EH (cell line): ENCODE data around the gene IQCH.

Experiments used
- DNase-seq: peaks from one replicate; pipeline ENCODE4 v3.0.0-alpha.2; 2015; ENCODE audit warnings: low read depth

The IQCH gene

DNA sequence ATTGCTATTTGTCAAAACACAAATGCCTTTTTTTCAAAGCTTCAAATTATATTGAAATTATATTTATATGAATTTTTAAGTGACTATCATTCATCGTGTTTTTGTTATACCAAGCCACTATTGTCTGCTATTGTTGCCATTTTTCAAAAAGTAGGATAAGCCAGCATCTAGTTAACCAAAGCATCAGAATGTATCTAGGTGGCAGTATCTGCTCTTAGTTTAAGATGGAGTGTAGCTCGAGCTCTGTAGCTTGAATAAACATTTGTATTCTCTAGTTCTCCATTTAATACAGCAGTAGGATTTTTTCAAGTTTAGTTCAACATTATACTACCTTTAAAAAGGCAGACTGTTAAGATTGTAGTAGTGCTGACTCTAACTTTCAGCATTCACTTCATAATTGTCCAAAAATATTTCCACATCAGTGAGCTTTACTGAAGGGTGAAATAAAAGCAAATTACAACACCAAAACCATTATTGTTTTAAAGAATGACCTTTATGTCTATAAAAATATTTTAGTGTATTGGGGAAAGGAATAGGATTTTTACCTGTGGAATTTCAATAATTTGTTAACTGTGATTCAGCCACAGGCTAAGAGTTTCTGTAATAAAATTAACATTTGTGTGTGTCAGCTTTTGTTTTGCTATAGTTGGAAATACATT lies 246.7 kb downstream of the IQCH start:
- peak; percentile 53 for DNase-seq

DNA sequence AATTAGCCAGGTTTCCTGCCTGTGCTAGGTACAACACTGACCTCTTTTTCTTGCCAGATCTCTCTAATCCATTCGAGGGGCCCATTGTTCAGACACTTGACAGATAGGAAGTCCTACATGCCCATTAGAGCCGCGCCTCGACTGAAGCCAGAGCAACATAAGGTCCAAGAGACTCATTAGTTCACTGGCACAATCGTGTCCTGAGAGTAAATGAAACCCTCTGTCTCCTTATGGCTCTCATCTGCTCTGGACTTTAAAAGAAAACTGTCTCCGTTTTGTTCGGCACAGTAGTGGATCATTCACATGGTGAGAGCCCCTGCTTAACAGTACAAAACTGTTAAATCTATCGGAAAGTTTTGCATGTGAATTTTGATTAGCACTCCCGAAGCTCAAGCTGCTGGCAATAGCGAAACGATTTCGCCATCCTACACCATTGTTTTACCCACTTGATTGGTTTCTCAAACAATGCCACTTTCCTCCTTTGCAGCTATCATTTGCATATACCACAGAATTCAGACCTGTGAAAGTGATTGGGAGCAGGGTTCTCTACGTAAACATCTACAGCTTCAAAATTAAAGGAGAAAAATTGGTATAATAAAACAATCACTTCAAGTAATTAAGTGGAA lies 247.4 kb downstream of the IQCH start:
- no peak for DNase-seq

DNA sequence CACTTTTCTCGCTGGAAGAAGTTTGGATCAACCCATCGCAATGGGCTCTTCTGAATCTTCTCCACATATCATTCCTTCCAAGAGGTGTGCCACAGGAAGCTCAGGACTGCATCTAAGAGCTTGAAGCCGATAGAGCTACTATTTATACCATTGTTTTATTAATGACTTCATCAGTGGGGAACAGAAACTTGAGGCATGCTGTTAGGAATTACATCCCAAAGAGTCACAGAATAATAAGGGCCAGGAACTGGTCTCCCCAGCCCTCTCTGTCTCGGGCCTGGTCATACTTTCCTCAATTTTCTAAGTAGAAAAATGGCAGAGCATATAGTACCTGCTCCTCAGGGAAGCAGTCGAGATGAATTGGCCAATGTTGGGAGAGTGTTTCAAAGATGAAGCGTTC lies 249.5 kb downstream of the IQCH start:
- peak; percentile 72 for DNase-seq

DNA sequence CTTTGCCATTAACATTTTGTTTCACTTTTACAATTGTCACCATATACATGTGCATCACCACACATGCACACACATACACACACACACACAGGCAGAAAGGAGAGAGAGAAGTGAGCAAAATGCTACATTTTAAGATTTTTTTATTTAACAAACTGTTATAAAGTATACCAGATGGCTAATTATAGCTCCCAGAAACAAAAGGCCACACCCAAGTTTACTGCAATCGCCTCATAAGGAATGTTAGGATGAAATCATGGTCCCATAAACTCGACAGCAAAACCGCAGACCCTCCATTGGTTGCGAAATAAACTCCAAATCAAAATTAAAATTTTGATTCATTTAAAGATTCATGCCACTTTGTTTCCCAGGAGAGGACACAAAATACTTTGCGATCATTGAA lies 250.2 kb downstream of the IQCH start:
- DNase-seq: peak; percentile 80

DNA sequence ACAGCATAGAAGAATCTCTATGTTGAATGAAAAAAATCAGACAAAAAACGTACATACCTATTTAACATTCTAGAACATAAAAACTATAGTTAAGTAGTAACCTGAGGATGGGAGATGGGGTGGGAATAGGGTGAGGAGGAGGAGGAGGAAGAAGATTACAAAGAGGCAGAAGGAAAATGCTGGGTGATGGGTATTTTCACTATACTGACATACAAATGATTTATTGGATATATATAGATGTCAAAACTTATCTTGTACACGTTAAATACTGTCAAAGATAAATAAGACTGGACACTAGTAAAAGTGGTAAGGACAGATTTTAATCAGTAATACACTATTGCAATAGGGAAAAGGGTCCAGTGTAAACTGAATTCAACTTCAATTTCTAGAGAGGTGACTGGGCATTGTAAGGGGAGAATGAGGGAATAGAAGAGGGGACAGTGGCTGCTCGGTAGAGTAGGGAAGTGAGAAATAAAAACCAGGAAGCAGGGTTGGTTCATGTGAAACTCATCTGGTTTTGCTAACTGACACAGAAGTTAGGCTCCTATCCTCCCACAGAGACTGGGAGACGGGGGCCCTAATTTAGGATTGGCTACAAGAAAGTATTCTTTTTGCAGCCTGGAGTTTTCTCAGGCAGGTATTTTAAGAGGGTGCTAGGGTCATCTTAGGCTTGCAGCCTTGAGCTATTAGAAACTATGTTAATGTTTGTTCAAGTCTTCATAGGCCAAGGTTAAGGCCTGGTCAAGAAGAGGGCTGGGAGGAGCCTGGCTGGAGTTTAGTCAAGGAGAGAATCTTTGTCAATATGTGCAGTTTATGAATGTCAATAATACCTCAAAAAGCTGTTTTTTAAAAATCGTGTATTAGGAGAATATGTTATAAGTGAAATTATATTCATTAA lies 251.3 kb downstream of the IQCH start:
- no peak for DNase-seq

DNA sequence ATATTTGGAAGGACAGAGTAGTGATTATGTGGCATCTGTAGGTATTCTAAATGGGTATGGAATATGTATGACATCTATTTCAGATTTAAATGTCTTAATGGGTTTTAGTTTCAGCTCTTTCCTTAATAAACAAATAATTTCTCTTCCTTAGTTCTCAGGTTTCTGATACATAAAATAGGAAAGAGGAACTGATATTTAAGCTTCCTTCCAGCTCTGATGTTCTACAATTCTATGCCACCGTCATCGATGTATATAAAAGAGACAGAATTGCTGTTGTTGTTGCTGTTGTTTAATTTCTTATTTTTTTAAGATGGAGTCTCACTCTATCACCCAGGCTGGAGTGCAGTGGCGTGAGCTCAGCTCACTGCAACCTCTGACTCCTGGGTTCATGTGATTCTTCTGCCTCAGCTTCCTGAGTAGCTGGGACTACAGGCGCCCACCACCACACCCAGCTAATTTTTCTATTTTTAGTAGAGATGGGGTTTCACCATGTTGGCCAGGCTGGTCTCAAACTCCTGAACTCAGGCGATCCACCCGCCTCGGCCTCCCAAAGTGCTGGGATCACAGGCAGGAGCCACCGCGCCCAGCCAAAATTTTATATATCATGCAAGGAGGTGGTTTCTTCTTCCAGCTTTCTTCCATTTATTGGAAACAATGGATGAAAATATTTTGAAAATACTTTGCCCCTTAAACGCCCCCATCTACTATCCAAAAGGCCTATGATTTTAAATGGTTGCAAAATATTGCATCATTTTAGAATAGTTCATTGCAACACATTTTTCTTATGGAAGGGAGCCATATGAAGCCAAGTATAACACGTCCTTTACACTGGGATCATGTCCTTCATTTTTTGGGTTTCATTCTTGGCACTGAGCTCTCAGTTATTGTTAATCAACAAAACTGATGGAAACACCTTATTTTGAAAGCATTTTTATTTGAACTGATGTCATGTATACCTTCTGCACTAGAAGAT lies 252.5 kb downstream of the IQCH start:
- peak; percentile 46 for DNase-seq

DNA sequence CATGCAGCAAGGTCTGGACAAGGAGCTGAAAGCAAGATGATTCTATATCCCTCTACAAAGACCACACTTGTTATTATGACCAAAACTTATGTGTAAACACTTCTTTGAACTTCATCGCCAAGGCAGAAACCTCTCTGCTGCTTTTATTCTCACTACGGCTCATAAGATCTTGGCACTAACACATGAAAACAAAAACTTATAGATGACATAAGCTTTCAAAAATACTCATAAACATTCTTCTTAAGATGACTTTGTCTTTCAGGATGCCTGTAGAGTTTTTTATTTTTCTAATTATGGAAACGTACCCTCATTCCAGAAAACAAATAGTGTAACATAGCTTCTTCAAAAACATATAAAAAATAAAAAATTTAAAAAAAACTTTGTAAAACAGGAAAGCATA lies 253.8 kb downstream of the IQCH start:
- peak; percentile 67 for DNase-seq

DNA sequence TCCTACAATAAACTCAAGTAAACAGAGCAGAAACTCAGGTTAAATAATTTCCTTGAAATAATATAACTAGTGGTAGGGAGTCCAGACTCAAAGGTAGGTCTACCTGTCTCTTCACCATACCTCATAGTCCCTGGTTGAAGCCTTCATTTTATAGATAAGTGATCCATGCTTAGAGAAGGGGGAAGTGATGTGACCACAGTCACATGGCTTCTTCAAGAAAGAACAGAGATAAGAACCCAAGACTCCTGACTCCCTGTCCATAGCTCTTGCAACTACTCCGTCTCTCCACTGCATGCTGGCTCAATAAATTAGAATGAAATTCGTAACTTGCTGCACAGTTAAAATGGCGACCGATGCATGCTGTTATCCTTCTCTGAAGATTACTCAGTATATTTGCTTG lies 255.3 kb downstream of the IQCH start:
- DNase-seq: no peak

DNA sequence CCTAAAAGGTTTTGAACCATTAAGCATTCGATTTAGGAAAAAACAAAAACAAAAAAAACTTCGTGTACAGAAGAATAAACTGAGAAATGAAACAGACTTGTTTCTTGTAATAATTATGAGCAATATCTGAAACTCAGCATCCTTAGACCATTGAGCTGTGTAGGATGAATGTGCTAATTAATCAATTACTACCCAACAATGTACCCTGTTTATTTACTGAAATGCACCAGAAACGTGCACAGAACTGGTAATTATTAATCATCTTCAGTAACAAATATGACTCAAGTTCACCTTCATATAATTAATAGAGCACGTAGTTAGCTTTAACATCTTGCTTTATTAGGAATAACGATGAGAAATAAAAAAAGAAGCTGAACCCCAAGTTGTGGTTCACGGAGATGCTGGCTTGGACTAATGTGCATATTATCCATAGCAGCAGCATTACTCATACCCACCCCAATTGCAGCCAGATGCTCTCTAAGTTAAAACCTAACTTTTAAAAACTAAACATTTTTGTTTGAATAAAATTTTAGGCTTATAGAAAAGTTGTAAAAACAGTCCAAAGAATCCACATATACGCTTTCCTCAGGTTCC lies 256.1 kb downstream of the IQCH start:
- DNase-seq: peak; percentile 88

DNA sequence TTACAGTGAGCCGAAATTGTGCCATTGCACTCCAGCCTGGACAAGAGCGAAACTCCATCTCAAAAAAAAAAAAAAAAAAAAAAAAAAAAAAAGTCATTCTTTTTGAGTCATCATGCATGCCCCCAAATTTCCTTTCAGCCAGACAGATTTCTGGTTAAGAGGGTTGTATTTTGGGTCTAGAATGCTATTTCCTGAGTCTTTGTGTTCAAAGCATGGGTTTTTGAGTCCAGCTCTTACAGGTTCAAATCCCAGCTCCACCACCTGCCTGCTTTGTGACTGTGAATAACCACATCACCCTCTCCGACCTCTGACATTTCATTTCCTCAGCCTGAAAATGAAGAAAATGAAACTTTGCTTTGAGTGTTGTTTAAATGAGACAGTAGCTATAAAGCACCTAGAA lies 257.0 kb downstream of the IQCH start:
- peak; percentile 55 for DNase-seq

DNA sequence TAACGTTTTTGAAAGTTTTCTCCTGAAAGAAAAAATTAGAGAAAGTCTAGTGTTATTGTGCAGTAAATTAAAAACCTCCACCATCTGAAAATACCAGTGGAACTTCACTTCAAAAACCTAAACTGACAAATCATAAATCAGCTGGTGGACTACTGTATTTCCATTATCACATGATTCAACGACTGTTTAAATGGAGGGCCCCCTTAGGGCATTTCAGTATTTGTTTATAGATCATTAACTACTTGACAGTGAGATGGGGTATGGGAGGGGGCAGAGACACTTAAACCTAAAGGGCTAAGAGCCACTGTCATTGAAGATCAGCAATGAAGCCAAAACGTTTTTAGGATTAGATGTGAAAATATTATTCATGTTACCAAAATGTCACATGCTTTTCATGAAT lies 257.6 kb downstream of the IQCH start:
- peak; percentile 29 for DNase-seq

DNA sequence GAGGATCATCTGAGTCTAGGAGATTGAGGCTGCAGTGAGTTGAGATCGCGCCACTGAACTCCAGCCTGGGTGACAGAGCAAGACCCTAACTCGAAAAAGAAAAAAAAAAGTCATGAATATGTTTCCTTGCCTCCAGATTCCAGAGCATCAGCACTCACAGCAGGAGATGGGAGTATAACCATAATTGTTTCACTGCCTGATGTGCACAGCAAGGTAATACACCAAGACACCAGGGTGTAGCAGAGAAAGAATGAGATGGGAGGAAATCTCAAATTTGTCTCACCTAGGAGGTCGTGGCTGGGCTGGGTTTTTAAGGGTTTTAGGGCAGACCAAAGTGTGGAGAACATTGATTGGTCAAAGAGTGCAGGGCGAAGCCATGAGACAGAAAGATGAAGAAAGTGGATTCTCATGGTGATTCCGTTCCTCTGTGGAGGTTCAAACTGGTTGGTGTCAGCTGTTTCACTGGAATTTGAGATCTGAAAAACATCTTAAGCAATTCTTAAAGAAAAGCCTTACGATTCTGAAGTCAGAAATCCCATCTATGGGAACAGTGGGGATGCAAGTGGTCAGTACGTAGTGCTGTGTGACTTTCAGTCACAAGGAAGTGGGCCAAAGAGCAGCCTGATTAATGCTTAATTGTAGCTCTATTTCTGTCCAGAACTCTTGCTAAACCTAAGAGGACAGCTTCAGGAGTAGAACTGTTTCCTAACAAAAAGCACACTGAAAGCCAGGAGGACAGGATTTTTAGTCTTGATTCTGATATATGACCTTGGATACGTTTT lies 258.5 kb downstream of the IQCH start:
- no peak for DNase-seq

DNA sequence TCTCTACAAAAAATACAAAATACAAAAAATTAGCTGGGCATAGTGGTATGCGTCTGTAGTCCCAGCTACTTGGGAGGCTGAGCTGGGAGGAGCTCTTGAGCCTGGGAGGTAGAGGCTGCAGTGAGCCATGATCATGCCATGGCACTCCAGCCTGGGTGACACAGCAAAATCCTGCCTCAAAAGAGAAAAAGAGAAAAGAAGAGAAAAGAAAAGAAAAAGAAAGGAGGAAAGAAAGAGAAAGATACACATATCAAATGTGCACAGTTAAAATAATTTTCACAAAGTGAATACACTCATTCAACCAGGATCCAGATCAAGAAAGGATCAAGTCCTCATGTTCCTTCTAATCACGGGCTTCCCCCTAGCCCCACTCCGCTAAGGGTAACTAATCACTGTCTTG lies 260.5 kb downstream of the IQCH start:
- no peak for DNase-seq

DNA sequence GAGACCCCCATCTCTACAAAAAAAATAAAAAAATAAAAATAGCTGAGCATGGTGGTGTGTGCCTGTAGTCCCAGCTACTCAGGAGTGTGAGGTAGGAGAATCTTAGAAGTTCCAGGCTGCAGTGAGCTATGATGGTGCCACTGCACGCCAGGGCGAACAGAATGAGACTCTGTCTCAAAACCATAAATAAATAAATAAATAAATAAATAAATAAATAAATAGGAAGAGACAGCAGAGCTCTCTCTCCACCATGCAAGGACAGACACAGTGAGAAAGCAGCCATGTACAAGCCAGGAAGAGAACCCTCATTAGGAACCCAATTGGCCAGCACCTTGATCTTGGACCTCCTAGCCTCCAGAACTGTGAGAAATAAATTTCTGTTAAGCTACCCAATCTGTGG lies 261.0 kb downstream of the IQCH start:
- DNase-seq: no peak

DNA sequence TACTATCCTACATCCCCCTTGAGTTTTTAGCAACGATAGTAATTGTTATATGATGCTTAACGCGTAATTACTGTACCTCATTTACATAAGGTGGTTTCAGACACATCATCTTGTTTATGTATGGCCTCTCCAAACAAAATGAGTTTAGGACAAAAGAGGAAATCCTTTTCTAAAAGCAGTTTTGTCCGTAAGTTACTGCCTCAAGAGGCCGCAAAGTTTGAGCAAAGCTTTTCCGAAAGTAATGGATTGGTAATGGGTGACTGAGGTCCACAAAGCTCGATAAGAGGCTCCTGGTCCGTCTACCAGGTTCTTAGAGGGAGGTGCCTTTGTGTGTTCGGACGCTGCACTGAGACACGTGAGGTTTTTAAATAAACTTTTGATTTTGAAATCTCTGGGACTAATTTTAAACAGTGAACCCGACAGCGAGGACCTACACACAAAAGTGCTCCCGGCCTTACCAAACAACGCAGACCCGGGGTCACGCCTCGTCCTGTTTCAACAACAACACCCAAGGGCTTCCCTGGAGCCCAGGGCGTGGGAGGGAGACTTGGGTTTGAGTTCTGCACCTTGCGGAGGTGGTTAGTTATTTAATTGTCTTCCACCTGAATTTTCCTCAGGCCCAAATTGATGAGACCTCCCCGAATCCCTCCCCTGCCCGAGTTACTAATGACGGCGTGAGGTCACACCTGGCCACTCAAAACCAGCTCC lies 265.9 kb downstream of the IQCH start:
- no peak for DNase-seq

DNA sequence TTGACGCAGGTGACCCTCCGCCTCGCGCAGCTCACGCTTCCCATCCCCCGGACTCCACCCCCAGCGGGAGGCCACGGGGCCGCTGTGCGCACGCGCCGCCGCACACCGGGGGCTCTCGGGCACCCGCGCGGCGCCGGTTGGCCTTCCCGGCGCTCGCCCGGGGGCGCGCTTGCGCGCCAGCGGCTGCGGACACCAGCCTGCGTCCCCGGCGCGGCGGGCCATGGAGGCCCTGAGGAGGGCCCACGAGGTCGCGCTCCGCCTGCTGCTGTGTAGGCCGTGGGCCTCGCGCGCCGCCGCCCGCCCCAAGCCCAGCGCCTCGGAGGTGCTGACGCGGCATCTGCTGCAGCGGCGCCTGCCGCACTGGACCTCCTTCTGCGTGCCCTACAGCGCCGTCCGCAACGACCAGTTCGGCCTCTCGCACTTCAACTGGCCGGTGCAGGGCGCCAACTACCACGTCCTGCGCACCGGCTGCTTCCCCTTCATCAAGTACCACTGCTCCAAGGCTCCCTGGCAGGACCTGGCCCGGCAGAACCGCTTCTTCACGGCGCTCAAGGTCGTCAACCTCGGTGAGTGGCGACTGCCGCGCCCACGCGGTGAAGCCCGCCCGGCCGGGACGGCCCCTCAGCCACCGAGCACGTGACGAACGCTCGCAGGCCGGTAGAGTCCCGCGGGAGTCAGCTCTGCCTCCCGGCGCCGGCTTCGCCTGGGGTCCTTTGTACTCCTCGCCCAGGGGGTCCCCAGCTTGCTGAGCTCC lies 266.6 kb downstream of the IQCH start, which contains the start of gene C15orf61:
Gene C15orf61, plus strand, starts transcription at position 103 of the 754 bp plus-strand sequence. Its CDS starts 118 bp downstream, at position 221.
- peak; percentile 79 for DNase-seq

DNA sequence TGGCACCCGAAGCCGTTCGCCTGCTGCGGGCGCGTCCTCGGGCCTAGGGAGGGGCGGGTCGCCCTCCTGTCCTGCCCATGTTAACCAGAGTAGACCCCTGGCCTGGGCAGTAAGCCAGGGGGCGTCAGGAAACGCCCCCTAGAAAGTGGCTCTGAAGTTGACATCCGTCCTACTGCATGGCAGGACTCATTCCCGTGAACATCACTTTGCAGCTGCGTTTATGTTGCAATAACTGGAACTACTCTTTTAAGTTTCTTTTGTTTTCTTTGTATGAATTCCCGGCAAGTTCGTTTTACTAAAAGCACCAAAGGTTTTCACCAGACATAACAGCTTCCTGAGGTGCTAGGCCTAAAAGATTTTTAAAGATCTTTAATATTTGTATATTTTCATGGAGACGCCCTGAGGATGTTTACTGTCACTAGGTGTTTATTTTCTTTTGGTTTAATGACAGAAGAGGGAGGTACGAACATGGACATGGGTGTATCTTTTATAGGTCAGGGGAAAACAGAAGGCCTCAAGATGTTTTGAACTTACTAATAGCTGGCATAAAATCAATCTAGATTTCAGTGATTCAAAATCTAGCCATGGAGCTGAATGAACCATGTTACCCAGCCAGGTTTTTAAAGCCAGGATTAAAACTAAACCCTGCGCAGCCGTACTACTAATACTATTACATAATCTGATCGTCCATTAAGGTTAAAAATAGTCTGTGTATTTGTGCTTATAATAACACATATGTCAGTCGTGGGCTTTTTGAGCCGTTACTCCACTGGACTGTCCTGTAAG lies 267.4 kb downstream of the IQCH start:
- DNase-seq: peak; percentile 57

DNA sequence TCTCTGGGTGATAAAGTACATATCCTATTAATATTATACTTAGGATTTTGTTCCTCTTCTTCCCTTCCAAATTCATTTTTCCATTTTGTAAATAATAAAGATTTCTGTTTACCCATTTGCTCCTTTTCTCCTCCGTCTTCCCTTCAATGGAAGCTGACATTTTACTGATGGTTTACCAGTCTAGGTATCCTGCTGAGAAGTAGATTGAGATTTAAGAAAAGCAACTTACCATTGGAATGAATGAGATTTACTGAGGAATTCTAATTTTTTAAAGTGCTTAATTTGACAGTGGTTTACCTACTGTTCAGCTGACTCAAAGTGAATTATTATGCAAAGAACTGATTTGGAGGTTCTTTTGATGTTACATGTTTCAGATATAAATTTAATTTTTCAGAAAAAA lies 268.7 kb downstream of the IQCH start:
- no peak for DNase-seq
